ENCODE data around the gene RNF182.

DNA sequence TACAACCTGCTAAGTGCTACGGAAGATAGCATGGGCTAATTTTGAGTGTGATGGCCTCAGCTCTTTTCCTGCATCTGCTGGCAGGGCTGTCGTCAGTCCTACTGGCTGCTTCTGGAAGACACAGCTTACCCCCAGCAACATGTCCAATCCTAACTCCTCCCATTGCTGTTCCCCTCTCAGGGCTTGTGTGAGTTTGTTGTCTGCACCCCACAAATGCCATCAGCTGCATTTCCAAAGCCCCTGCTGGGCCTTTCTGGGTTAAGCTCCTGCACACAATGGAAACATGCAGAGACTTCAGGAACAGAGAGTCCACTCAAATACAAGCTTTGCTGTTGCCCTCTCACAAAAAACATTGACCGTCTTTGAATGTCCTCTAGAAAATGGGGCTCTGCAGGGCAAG lies 84.7 kb downstream of the RNF182 start:
- TF ChIP-seq, protein P1, sequence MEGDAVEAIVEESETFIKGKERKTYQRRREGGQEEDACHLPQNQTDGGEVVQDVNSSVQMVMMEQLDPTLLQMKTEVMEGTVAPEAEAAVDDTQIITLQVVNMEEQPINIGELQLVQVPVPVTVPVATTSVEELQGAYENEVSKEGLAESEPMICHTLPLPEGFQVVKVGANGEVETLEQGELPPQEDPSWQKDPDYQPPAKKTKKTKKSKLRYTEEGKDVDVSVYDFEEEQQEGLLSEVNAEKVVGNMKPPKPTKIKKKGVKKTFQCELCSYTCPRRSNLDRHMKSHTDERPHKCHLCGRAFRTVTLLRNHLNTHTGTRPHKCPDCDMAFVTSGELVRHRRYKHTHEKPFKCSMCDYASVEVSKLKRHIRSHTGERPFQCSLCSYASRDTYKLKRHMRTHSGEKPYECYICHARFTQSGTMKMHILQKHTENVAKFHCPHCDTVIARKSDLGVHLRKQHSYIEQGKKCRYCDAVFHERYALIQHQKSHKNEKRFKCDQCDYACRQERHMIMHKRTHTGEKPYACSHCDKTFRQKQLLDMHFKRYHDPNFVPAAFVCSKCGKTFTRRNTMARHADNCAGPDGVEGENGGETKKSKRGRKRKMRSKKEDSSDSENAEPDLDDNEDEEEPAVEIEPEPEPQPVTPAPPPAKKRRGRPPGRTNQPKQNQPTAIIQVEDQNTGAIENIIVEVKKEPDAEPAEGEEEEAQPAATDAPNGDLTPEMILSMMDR (IDR thresholded peaks at IDR 0.05) = no peak
- no peak for TF ChIP-seq RCOR1 (IDR thresholded peaks at IDR 0.05; ENCODE audit: low read depth, low read length)
- no peak for TF ChIP-seq BHLHE40 (IDR thresholded peaks at IDR 0.05; ENCODE audit: low read depth, low read length)
- TF ChIP-seq NFE2L2 (conservative IDR thresholded peaks at IDR 0.05; ENCODE audit: low read length) = no peak
- TF ChIP-seq, protein P2, sequence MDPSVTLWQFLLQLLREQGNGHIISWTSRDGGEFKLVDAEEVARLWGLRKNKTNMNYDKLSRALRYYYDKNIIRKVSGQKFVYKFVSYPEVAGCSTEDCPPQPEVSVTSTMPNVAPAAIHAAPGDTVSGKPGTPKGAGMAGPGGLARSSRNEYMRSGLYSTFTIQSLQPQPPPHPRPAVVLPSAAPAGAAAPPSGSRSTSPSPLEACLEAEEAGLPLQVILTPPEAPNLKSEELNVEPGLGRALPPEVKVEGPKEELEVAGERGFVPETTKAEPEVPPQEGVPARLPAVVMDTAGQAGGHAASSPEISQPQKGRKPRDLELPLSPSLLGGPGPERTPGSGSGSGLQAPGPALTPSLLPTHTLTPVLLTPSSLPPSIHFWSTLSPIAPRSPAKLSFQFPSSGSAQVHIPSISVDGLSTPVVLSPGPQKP (IDR thresholded peaks at IDR 0.05; ENCODE audit: low read depth, low read length) = no peak
- TF ChIP-seq POLR2A (IDR thresholded peaks at IDR 0.05; ENCODE audit: low read length) = no peak
- TF ChIP-seq, protein P3, sequence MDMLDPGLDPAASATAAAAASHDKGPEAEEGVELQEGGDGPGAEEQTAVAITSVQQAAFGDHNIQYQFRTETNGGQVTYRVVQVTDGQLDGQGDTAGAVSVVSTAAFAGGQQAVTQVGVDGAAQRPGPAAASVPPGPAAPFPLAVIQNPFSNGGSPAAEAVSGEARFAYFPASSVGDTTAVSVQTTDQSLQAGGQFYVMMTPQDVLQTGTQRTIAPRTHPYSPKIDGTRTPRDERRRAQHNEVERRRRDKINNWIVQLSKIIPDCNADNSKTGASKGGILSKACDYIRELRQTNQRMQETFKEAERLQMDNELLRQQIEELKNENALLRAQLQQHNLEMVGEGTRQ (IDR thresholded peaks at IDR 0.05) = no peak
- no peak for TF ChIP-seq KDM1A (IDR thresholded peaks at IDR 0.05; ENCODE audit: low read depth)
- no peak for TF ChIP-seq JUNB (IDR thresholded peaks at IDR 0.05)
- TF ChIP-seq CHD2 (IDR thresholded peaks at IDR 0.05; ENCODE audit: low read length, partially characterized antibody) = no peak
- TF ChIP-seq EP300 (IDR thresholded peaks at IDR 0.05) = no peak

Data from A549 (cell line).